CD4-positive, alpha-beta T cell treated with Interleukin-10 for 1 hour (primary cell): Measurements from ENCODE around the gene NFIC.
A peak's percentile ranks its signal among the peaks of the same experiment; 100 is the strongest.
"Not testable (repeated sequence)": the region's sequence is repeated elsewhere in the genome, so short reads cannot be mapped to it uniquely, and the experiment has no call there.

ENCODE experiments used
- DNase-seq: peaks from one replicate; pipeline ENCODE4 v3.0.0-alpha.2; 2020

Gene NFIC

GRCh38 chr19:3431760-3432397, 65.5 kb downstream of the NFIC start:
- DNase-seq = no peak

- DNase-seq = no peak
Measured at GRCh38 chr19:3433313-3433712, 66.9 kb downstream of the NFIC start.

DNA sequence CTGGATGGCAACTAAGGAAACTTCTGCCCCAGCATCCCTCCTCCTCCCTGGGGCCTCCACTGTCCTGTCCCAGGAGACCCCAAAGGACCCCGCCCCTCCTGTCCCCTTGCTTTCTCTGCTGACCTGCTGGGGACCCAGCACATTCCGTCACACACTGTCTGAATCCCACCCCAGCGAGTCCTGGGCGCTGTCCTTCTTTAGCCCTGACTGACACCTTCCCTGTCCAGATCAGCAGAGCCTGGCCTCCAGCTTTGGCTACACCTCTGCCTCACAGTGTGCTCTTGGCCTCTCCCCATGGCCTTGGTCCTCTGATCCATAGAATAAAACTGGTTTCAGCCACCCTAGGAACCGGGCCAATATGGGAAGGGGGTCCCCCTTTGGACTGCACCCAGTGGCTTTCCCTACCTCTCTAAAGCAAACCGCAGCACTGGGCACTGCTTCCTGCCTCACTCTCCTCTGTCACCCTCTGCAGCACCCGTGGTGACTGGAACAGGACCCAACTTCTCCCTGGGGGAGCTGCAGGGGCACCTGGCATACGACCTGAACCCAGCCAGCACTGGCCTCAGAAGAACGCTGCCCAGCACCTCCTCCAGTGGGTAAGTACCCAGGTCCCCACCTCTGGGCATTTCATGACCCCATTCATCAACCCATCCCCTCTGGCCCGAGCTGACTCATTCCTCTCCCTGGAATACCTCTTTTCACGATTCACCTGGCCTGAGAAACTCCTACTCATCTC, 67.6 kb downstream of the NFIC start:
- DNase-seq = no peak

DNA sequence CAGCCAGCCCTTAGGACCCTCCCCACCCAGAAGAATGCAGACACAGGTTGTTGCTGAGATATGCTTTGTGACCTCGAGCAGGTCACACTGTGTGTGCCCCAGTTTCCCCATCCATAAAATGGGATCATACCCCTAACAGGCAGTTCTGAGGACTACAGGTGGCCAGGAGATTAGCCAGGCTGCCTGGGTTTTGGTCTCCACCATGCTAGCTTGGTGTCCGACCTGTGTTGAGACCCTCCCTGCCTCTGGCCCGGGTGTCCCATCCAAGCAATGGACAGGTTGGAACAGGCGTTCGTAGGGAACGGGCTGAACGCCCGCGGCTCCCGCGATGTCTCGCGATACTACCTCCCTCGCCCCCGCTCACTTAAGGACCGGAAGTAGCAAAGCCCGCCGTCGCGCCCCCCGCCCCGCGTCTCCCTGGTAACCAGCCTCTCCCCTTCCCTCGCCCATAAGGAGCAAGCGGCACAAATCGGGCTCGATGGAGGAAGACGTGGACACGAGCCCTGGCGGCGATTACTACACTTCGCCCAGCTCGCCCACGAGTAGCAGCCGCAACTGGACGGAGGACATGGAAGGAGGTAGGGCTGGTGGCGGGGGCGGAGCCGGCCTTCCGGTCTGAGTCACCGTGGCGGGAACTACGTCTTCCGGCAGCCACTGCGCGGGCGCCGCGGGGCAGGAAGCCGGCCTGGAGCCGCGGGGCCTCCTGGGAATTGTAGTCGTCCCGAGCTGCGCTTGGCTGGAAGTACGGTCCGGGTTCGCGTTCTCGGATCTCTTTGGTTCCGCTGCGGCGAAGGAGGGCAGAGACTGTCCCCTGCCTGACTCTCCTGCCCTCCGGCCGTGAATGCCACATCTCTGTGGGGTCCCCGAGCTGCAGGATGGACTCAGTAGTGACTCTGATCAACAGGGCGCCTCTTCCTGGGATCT, 68.5 kb downstream of the NFIC start:
- DNase-seq = peak; percentile 95

DNA sequence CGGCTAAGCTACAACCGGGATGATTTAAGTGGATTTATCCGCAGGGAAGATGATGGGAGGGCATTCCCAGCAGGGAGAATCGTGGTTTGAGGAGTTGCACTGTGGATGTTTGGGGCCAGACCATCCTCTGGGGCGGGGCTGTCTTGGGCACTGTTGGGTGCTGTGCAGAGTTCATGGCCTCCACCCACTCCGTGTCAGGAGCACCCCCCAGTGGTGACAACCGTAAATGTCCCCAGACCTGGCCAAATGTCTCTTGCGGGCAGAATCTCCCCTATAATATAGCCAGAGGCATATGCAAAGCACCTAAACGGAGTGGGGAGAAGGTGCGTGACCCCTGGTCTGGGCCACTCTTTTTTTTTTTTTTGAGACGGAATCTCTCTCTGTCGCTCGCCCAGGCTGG, 73.7 kb downstream of the NFIC start:
- peak; percentile 68 for DNase-seq

DNA sequence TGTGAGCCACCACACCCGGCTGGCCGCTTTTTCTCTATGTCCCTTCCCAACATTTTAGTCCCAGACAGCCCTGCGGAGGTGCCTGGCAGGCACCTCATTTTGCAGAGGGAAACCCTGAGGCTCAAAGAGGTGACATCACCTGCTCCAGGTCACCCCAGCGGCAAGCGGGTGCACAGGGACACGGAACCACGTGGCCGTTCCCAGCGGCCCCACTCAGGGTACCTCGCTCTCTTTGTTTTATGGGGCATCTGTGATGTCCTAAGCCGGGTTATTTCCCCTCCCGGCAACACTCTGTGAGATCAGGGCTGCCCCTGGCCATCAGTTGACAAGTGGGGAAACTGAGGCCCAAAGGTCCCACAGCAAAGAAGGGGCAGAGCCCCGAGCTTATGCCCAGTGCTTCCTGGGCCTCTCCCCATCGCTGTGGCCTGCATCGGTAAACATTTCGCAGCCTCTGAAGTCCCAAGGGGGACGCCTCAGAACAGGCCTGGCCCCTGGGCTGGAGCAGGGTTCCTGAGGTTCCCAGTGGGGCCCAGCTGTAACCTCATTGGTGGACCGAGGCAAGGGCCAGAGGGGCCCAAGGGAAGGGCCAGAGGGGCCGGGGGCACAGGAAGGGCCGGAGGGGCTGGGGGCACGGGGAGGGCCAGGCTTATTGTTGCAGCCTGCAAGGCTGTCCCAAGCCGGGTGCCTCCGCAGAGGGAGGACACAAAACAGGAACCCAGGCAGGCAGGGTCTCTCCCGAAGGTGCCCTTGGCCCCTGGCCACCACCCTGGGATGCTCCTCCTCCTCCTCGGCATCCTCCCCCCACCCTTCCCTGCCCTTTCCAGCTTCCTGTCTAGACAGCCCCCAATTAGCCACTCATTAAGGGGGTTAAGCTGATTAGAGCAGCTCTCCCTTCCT, 75.0 kb downstream of the NFIC start:
- DNase-seq = no peak

DNA sequence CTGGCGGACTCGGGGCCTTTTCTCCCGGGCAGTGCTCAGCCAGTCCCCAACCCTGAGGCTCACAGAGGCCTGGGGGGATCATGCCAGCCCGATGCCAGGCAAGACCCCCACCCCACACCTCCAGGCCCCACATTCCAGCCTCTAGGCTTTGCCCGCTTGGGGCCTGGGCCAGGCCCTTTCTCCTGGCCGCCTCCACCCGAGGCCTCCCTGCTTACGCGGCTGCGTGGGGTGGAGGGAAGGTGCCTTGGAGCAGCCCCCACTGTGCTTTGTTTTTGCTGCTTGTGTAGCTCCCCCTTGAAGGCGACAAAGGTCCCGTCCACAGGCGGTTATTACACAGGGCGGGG, 75.6 kb downstream of the NFIC start:
- no peak for DNase-seq

GRCh38 chr19:3442487-3443071, 76.2 kb downstream of the NFIC start:
- DNase-seq = no peak

GRCh38 chr19:3443840-3444694, 77.7 kb downstream of the NFIC start:
- no peak for DNase-seq

- no peak for DNase-seq
Measured at GRCh38 chr19:3444695-3445234, 78.4 kb downstream of the NFIC start.

DNA sequence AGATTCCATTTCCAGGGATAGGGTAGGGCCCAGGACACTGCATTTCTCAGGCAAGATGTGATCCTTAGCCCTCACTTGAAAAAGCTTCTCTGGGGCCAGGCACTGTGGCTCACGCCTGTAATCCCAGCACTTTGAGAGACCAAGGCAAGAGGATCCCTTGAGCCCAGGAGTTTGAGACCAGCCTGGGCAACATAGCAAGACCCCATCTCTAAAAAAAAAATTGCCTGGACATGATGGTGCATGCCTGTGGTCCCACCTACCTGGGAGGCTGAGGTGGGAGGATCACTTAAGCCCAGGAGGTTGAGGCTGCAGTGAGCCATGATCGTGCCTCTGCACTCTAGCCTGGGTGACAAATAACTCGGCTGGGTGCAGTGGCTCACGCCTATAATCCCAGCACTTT, 80.3 kb downstream of the NFIC start:
- not testable (repeated sequence) for DNase-seq

GRCh38 chr19:3448616-3449334, 82.4 kb downstream of the NFIC start:
- DNase-seq = no peak

DNA sequence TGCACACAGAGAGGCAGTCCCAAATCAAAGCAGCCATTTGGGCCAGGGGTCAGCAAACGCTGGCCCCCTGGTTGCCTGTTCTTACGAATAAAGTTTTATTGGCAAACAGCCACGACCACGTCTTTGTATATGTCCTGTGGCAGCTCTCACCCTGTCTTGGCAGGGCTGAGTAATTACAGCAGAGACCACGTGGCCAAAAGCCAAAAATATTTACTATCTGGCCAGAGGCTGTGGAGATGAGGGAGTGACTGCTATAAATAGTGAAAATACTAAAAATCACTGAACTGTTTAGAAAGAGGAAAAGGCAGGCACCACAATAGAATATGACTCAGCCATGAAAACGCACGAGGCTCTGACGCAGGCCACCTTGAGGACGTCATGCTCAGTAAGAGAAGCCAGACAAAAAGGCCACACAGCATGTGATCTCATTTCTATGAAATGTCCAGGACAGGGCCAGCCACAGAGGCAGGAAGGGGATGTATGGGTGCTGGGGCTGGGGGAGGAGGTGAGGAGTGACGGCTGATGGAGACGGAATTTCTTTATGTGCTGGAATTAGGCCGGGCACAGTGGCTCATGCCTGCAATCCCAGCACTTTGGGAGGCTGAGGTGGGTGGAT, 84.5 kb downstream of the NFIC start:
- no peak for DNase-seq

GRCh38 chr19:3451451-3451866, 85.1 kb downstream of the NFIC start:
- DNase-seq = no peak

GRCh38 chr19:3452171-3452941, 86.0 kb downstream of the NFIC start:
- DNase-seq = no peak

DNA sequence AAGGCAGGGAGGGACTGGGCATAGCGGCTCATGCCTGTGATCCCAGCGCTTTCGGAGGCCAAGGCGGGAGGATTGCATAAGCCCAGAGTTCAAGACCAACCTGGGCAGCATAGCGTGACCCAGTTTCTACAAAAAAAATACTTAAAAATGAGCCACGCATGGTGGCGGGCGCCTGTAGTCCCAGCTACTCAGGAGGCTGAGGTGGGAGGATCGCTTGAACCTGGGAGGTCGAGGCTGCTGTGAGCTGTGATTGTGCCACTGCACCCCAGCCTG, 86.5 kb downstream of the NFIC start:
- not testable (repeated sequence) for DNase-seq

- no peak for DNase-seq
Measured at GRCh38 chr19:3453840-3454239, 87.5 kb downstream of the NFIC start.

DNA sequence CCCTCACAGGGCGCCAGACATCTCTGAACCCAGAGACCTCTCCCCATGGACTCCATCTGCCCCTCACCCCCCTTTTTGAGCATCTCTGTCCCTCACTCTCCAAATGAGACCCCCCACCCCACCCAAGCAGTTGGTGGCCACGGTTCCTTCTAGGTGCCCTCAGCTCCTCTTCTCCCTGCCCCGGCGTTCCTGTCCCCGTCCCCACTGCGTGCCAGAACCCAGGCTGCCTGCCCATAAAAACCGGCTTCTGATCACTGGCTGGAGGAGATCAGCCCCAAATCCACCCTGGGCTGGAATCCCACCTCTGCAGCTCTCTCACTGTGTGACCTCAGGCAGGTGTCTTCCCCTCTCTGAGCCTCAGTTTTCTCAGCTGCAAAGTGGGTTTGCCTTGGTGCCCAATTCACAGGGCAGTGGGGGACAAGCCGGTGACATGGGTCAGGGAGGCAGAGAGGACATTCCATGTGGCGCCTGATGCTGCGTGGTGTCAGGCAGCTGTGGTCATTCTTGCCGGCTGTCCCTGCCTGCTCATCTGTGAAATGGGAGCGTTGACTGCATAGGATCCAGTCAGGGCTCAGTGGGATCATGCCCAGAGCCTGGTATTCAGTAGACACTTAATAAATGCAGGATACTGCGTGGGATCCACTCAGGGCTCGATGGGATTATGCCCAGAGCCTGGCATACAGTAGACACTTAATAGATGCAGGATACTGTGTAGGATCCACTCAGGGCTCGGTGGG, 88.4 kb downstream of the NFIC start:
- DNase-seq = no peak
